Esophagus squamous epithelium (tissue), 5 donors: ENCODE measurements around the gene GAA. TPM values are rescaled to one million over a fixed set of nuclear protein-coding genes. Genes with fewer than 3 reads are reported as not detected.

Experiments
- DNase-seq: peaks from one replicate; lab custom pipeline; 2025; lab: John Stamatoyannopoulos, UW
- H3K27ac ChIP-seq, 4 donors: fragments of 200-600 bp; sonication (generic); one replicate each; pipeline ENCODE4 v1.5.1; 2016 to 2019; ENCODE audit warnings: mild to moderate bottlenecking in 1 of 4
- H3K27me3 ChIP-seq, 4 donors: fragments of 200-600 bp; sonication (generic); 1 replicate in 3 of 4; 2 replicates in 1 of 4; pipeline versions ENCODE4 v1.5.1 to v1.6.0; 2017 to 2021; ENCODE audit warnings: antibody characterized with exemption in 1 of 4
- H3K36me3 ChIP-seq, 3 donors: fragments of 200-600 bp; sonication (generic); one replicate each; pipeline ENCODE4 v1.5.1; 2016 to 2019
- H3K4me1 ChIP-seq, 3 donors: fragments of 200-600 bp; sonication (generic); one replicate each; pipeline ENCODE4 v1.5.1; 2017 to 2019
- H3K4me3 ChIP-seq, 4 donors: fragments of 200-600 bp; sonication (generic); 1 replicate in 3 of 4; 2 replicates in 1 of 4; pipeline ENCODE4 v1.5.1; 2016 to 2019; ENCODE audit warnings: mild to moderate bottlenecking in 2 of 4, moderate library complexity in 1 of 4
- H3K9me3 ChIP-seq, 3 donors: fragments of 200-600 bp; sonication (generic); one replicate each; pipeline ENCODE4 v1.5.1; 2016 to 2019
- CTCF ChIP-seq, 6 experiments: fragments of 450-650 bp in 4 of 6; fragments of 200-600 bp in 2 of 6; sonication (generic) in 2 of 6; IDR thresholded peaks; one replicate each; pipeline ENCODE4 v1.5.1; 2016 to 2019; ENCODE audit warnings: antibody characterized with exemption in 6 of 6, mild to moderate bottlenecking in 4 of 6, moderate library complexity in 4 of 6
- POLR2A ChIP-seq, 4 donors: fragments of 450-650 bp; IDR thresholded peaks; one replicate each; pipeline ENCODE4 v1.6.1; 2017; ENCODE audit warnings: antibody characterized with exemption in 4 of 4, mild to moderate bottlenecking in 4 of 4, moderate library complexity in 3 of 4
- WGBS, 2 donors: methylation state at CpG; one replicate each; pipeline ENCODE4 v1.1.5; 2018; 5-methylcytosine and 5-hydroxymethylcytosine counted together
- intact Hi-C: fragments of 100-400 bp; cut with DNase I; formaldehyde crosslinking; loops from one replicate; pipeline ENCODE4 v1.15.0; 2022
- total RNA-seq, 4 donors: library from RNA; depleted of rRNA; stranded (reverse); fragments of >200 nt; gene quantifications; one replicate each; pipeline ENCODE4 v1.1.0, GENCODE V29; 2016
- donor health status: DM: yes; HTN: yes; CAD: no.

Gene GAA
- total RNA-seq, 4 donors from 2014 or later, result 14.3 to 50.4 (median 28.7) TPM

GRCh38 chr17:80112471-80113032 is 11.2 kb downstream of the GAA start:
- Histone ChIP-seq H3K9me3 (no peaks in the 10 kb centered on the region), H3K36me3 (peaks cover 0 to 28% (median 0%) of the 10 kb centered on the region in 3 donors), H3K27me3 (no peaks in the 10 kb centered on the region), H3K4me1 (peaks cover 0 to 15% (median 0%) of the 10 kb centered on the region in 3 donors), H3K27ac (no peak overlapping the region), H3K4me3 (no peak overlapping the region)
- TF ChIP-seq CTCF (IDR thresholded peaks at IDR 0.05) (no peak), POLR2A (IDR thresholded peaks at IDR 0.05) (no peak)
- 84 to 90% methylated on average over 2 to 5 of the region's 24 CpGs for WGBS, 2 donors
- DNase-seq, result no peak
- intact Hi-C loops, result no loop called here

GRCh38 chr17:80113033-80113484 is 11.7 kb downstream of the GAA start:
- intact Hi-C loops, result no loop called here
- H3K27ac ChIP-seq, result no peak overlapping the region
- no peak for TF ChIP-seq CTCF (IDR thresholded peaks at IDR 0.05)
- no peak for TF ChIP-seq POLR2A (IDR thresholded peaks at IDR 0.05)
- no peak overlapping the region for H3K4me3 ChIP-seq
- no peak for DNase-seq
- no peaks in the 10 kb centered on the region for H3K9me3 ChIP-seq
- H3K4me1 ChIP-seq, result peaks cover 0 to 15% (median 0%) of the 10 kb centered on the region in 3 donors
- WGBS, 2 donors, result 96% methylated on average over 4 of the region's 20 CpGs; no CpG with 5 or more reads in 1 of the 2 donors
- no peaks in the 10 kb centered on the region for H3K27me3 ChIP-seq
- H3K36me3 ChIP-seq, result peaks cover 0 to 26% (median 0%) of the 10 kb centered on the region in 3 donors

- peaks cover 0 to 5% (median 0%) of the 10 kb centered on the region in 3 donors for H3K4me1 ChIP-seq
- intact Hi-C loops, result no loop called here
- WGBS, 2 donors, result 69 to 87% methylated on average over 7 of the region's 7 CpGs
- H3K4me3 ChIP-seq, result no peak overlapping the region
- H3K36me3 ChIP-seq, result peaks cover 0 to 34% (median 0%) of the 10 kb centered on the region in 3 donors
- no peak for DNase-seq
- no peak overlapping the region for H3K27ac ChIP-seq
- no peaks in the 10 kb centered on the region for H3K27me3 ChIP-seq
- TF ChIP-seq CTCF (IDR thresholded peaks at IDR 0.05) (no peak), POLR2A (IDR thresholded peaks at IDR 0.05) (no peak)
- H3K9me3 ChIP-seq, result no peaks in the 10 kb centered on the region
Observed at GRCh38 chr17:80114758-80115157, 13.4 kb downstream of the GAA start.

- H3K36me3 ChIP-seq, result peaks cover 0 to 35% (median 0%) of the 10 kb centered on the region in 3 donors
- peaks cover 0 to under 1% (median 0%) of the 10 kb centered on the region in 3 donors for H3K4me1 ChIP-seq
- WGBS, 2 donors, result 84 to 90% methylated on average over 8 of the region's 8 CpGs
- H3K27ac ChIP-seq, result no peak overlapping the region
- H3K4me3 ChIP-seq, result no peak overlapping the region
- TF ChIP-seq POLR2A (IDR thresholded peaks at IDR 0.05) (no peak), CTCF (IDR thresholded peaks at IDR 0.05) (no peak)
- intact Hi-C loops, result no loop called here
- DNase-seq, result no peak
- H3K27me3 ChIP-seq, result no peaks in the 10 kb centered on the region
- H3K9me3 ChIP-seq, result no peaks in the 10 kb centered on the region
Observed at GRCh38 chr17:80115159-80115558, 13.8 kb downstream of the GAA start.

- no peaks in the 10 kb centered on the region for H3K4me1 ChIP-seq
- H3K4me3 ChIP-seq, result no peak overlapping the region
- H3K36me3 ChIP-seq, result peaks cover 0 to 35% (median 0%) of the 10 kb centered on the region in 3 donors
- H3K27ac ChIP-seq, result no peak overlapping the region
- intact Hi-C loops, result no loop called here
- TF ChIP-seq POLR2A (IDR thresholded peaks at IDR 0.05), result no peak
- TF ChIP-seq CTCF (IDR thresholded peaks at IDR 0.05), result no peak
- WGBS, 2 donors, result 73 to 80% methylated on average over 11 to 16 of the region's 16 CpGs
- H3K9me3 ChIP-seq, result no peaks in the 10 kb centered on the region
- no peak for DNase-seq
- no peaks in the 10 kb centered on the region for H3K27me3 ChIP-seq
Observed at GRCh38 chr17:80116276-80116920, 15.0 kb downstream of the GAA start.
